ENCODE results near the gene SAA2. TPM values are rescaled to one million over a fixed set of nuclear protein-coding genes. Genes with fewer than 3 reads are reported as not detected.

SAA2 gene
- total and polyA plus RNA-seq, 2 of the 4 experiments (the other 2 are of a cell fraction), result not detected

DNA sequence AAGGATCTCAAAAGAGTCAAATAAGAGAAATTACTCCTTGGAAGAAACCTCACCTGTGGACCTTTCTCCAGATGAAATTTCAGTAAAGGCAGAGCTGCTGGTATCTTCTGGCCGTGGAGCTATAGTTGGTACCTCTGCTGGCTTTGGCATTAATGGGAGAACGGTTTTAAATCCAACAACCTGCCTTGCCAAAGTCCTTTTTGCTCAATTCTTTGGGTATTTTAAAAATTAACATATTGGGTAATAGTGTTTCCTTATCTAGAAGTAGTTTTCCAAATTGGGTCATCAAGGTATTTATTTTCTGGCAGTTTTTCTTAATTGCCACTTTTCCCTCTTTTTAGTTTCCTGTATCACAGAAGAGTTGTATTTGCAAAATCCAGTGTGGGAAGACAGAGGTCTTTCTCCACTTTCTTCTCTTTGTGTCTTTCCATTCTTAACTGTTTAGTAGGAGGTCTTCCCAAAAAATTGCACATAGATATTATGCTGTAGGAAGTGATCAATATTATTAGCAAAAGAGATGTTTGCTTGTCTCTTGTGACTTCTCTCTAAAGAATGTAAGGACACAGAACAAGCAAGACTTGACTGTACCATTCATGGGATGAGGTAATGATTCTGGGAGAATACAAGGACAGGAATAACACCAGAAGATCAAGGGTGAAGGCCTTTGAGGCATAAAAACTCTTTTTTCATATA, 11.7 kb downstream of the SAA2 start, which contains the start of gene SAA4:
TSS of gene SAA4 (minus strand) at position 139 of the 693 bp plus-strand sequence. CDS start 876 bp downstream, outside the sequence.
- H2BK5ac ChIP-seq (ENCODE audit: low read depth, low read length, poor library complexity, severe bottlenecking), result no peak within 1 kb of the TSS
- no peak for DNase-seq
- no peak for TF ChIP-seq USF2 (IDR thresholded peaks at IDR 0.05; ENCODE audit: low read depth, low read length)
- WGBS, 2 experiments (ENCODE audit: extremely low coverage in 2 of 2, insufficient read length in 1 of 2), result no CpG with 5 or more reads among the region's 2 CpGs
- H3K4me3 ChIP-seq (ENCODE audit: insufficient read depth, low read depth, low read length), result no peak within 1 kb of the TSS
- H3K79me1 ChIP-seq (ENCODE audit: low read depth in 1 of 2, low read length in 2 of 2), result no peaks in the 10 kb centered on the region
- H3K27ac ChIP-seq (ENCODE audit: insufficient read depth, low read length), result no peak within 1 kb of the TSS
- in situ Hi-C loops (cut with MboI; ENCODE audit: low sequenced_read_pairs), result no loop called here
- dilution Hi-C loops (cut with HindIII; ENCODE audit: low sequenced_read_pairs, unreplicated experiment), result no loop called here
- no peaks in the 10 kb centered on the region for H3K9me3 ChIP-seq (ENCODE audit: control insufficient read depth, insufficient read depth, low read length)
- ChIA-PET POLR2A (ENCODE audit: unreplicated experiment) (no interaction called here), CTCF (no interaction called here)
- H3K27me3 ChIP-seq (ENCODE audit: control insufficient read depth, insufficient read depth, low read length), result peaks cover 7% of the 10 kb centered on the region
- H2AFZ ChIP-seq (replicated peaks; ENCODE audit: low read length, poor library complexity), result no peak within 1 kb of the TSS
- H3K18ac ChIP-seq (ENCODE audit: low read depth, low read length), result no peak within 1 kb of the TSS
- no peaks in the 10 kb centered on the region for H4K20me1 ChIP-seq (ENCODE audit: insufficient read depth, low read length)
- H2BK20ac ChIP-seq (ENCODE audit: low read depth, low read length), result no peak within 1 kb of the TSS
- no peak within 1 kb of the TSS for H4K5ac ChIP-seq (ENCODE audit: low read depth, low read length)
- intact Hi-C loops (cut with micrococcal nuclease), result no loop called here
- no TSS peak for BruUV-seq (replicated peaks)
- H2AK9ac ChIP-seq (replicated peaks; ENCODE audit: low read depth, low read length, poor library complexity), result no peak within 1 kb of the TSS
- H3K56ac ChIP-seq (ENCODE audit: extremely low read depth, insufficient read depth, low read length), result no peak within 1 kb of the TSS; the same call in 1 of the 2 replicates
- H3K23ac ChIP-seq (ENCODE audit: low read depth, low read length), result no peak within 1 kb of the TSS
- H4K91ac ChIP-seq (ENCODE audit: insufficient read depth, low read depth, low read length), result no peak within 1 kb of the TSS
- no peak for ATAC-seq (ENCODE audit: low read depth)
- H2AK5ac ChIP-seq (ENCODE audit: low read depth, low read length), result no peak within 1 kb of the TSS
- H4K8ac ChIP-seq (ENCODE audit: low read depth in 2 of 2, low read length in 2 of 2), result no peak within 1 kb of the TSS
- H3K4ac ChIP-seq (ENCODE audit: low read depth, low read length), result no peak within 1 kb of the TSS
- no peak within 1 kb of the TSS for H3K14ac ChIP-seq (replicated peaks; ENCODE audit: low read depth, low read length)
- H3K36me3 ChIP-seq (ENCODE audit: control insufficient read depth, insufficient read depth, low read length), result no peaks in the 10 kb centered on the region
- H3K9ac ChIP-seq (ENCODE audit: low read depth, low read length), result no peak within 1 kb of the TSS
- H2BK120ac ChIP-seq (ENCODE audit: low read depth, low read length), result no peak within 1 kb of the TSS
- no peak within 1 kb of the TSS for H2BK15ac ChIP-seq (ENCODE audit: low read depth, low read length)
- no peak within 1 kb of the TSS for H3K4me2 ChIP-seq (ENCODE audit: low read depth, low read length)
- H3K9me1 ChIP-seq (ENCODE audit: insufficient read depth, low read length), result no peaks in the 10 kb centered on the region
- no peaks in the 10 kb centered on the region for H3K4me1 ChIP-seq (ENCODE audit: control insufficient read depth, insufficient read depth, low read length)

All from IMR-90 (cell line).